Fibroblast of villous mesenchyme (primary cell): ENCODE results near the gene FUT8. TPM values are rescaled to one million over a fixed set of nuclear protein-coding genes. Genes with fewer than 3 reads are reported as not detected.

Experiments
- DNase-seq: peaks from one replicate; pipeline ENCODE4 v3.0.0-alpha.2; 2010; ENCODE audit warnings: low read depth
- H3K4me3 ChIP-seq: 2 replicates; pipeline ENCODE4 v1.5.1; 2011; ENCODE audit warnings: low read depth, mild to moderate bottlenecking, low read length
- total RNA-seq: library from RNA; depleted of rRNA; stranded (reverse); fragments of >200 nt; gene quantifications from 2 replicates; pipeline ENCODE4 v1.2.3, GENCODE V29; 2012
- TF ChIP-seq, protein P1 (sequence below): IDR thresholded peaks from 2 replicates; pipeline ENCODE4 v1.5.1; 2012; ENCODE audit warnings: low read depth, mild to moderate bottlenecking, low read length; ENCODE audit not compliant: insufficient read depth

The FUT8 gene
- total RNA-seq, 1 donor, result 120 TPM

- H3K4me3 ChIP-seq, result no peak overlapping the region
- DNase-seq, result no peak
- TF ChIP-seq, protein P1, sequence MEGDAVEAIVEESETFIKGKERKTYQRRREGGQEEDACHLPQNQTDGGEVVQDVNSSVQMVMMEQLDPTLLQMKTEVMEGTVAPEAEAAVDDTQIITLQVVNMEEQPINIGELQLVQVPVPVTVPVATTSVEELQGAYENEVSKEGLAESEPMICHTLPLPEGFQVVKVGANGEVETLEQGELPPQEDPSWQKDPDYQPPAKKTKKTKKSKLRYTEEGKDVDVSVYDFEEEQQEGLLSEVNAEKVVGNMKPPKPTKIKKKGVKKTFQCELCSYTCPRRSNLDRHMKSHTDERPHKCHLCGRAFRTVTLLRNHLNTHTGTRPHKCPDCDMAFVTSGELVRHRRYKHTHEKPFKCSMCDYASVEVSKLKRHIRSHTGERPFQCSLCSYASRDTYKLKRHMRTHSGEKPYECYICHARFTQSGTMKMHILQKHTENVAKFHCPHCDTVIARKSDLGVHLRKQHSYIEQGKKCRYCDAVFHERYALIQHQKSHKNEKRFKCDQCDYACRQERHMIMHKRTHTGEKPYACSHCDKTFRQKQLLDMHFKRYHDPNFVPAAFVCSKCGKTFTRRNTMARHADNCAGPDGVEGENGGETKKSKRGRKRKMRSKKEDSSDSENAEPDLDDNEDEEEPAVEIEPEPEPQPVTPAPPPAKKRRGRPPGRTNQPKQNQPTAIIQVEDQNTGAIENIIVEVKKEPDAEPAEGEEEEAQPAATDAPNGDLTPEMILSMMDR, result no peak
These were observed 31.7 kb downstream of the FUT8 start for GRCh38 chr14:65444230-65444629.

DNA sequence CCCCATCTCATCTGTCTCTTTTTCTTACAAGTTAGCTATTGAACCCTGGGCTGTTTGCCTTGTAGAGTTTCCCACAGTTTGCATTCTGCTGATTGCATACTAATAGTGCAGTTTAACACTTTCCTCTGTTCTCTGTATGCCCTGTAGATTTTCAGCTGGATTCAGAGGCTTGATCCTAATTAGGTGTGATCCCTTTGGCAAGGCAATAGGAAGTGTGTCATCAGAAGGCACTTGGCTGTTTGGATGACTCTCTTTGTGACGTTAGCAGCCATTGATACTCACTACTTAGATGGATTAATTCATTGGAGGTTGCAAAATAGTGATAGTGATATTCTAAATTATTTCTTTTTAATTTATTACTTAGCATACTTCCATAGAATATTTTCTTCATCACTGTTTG is 33.6 kb downstream of the FUT8 start:
- DNase-seq, result no peak
- TF ChIP-seq, protein P1, result no peak
- H3K4me3 ChIP-seq, result no peak overlapping the region

DNA sequence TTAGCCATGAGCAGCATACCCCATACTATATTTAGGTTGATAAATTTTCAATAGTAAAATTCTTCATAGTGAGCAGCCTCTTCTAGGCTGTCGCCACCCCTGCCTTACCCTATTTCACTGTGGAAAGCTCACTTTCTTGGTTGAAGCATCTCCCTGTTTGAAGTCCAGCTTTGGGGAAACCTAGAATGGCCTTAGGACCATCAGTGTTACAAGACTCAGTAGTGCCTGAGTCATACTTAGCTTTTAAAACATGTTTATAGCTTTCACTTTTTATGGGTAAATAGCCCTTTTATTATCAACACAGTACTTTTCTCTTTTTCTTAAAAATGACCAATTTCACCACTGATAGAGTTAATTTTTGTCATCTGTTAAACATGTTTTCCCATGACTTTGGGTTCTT is 37.1 kb downstream of the FUT8 start:
- peak; percentile 21 for DNase-seq
- no peak overlapping the region for H3K4me3 ChIP-seq
- TF ChIP-seq, protein P1, result no peak

DNA sequence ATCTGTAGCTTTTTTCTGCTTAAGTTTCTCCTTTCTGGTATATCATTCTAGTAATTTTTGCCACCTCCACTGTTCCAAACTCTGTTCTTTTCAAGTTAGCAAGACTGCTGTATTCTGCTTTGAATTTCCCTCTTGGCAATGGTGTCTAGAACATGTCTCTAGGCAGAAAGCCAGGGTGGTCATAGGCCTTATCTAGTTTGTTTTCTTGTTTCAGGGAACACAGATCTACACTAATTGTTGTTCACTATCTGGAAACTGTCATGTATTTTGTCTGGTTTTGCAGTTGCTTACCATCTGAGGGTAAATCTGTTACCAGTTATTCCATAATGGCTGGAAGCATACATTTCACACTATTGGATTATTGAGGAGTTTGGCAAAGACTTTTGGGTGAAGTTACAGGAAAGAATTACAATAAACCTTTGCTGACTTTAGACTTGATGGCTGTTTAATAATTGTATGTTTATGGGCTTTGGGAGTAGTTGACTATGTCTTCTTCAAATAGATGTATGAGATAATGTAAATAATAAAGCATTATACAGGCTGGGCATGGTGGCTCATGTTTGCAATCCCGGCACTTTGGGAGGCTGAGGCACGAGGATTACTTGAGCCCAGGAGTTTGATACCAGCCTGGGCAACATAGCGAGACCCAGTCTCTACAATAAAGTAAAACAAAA is 41.4 kb downstream of the FUT8 start:
- no peak overlapping the region for H3K4me3 ChIP-seq
- TF ChIP-seq, protein P1, result no peak
- peak; percentile 20 for DNase-seq

DNA sequence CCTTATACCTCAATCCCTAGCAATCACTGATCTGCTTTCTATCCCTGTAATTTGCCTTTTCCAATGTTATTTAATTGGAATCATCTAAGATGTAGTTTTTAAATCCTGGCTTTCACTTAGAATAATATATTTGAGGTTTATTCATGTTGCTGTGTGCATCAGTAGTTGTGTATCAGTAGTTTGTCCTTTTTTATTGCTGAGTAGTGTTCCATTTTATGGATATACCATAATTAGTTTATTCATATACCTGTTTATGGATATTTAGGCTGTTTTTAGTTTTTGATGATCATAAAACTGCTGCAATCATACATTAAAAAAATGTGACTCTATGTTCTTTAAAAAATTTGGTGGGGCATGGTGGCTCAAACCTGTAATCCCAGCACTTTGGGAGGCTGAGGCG is 43.7 kb downstream of the FUT8 start:
- H3K4me3 ChIP-seq, result no peak overlapping the region
- TF ChIP-seq, protein P1, result no peak
- no peak for DNase-seq

DNA sequence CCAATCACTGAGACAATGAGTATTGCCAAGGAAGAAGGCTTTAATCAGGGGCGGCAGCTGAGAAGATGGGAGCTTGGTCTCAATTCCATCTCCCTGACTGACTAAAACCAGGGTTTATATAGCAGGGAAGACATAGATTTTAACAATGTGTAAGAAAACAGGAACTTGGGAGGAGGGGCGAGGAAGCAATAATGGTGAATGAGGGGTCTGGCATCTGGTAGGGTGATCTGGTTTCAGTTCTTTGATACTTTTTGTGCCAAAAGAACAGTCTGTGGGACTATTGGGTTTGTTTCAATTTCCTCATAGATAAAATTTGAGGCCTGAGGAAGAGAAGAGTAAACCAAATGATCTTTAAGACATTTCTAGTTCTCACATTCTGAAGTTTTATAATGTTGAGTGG is 49.2 kb downstream of the FUT8 start:
- TF ChIP-seq, protein P1, result no peak
- no peak for DNase-seq
- H3K4me3 ChIP-seq, result no peak overlapping the region

DNA sequence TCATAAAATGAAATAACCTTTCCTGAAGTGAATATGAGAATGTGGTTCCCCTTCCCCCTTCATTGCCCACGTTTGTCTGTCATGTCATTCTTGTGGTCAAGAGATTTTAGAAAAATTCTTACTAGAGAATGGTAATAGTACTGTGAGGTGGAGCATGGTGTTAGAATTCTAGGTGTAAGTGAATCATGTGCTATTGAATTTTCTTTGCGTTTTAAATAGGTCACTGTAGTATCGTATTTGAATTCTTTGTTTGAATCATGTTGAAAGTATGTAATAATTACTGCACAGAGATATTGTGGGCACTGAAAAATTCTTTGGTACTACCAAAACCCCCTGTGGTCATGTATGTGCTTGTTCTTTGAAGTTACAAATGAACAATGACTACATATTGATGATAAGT is 49.9 kb downstream of the FUT8 start:
- TF ChIP-seq, protein P1, result no peak
- H3K4me3 ChIP-seq, result no peak overlapping the region
- DNase-seq, result no peak
